Heart left ventricle (tissue), 16 donors: ENCODE measurements around the gene TMEM272. TPM values are rescaled to one million over a fixed set of nuclear protein-coding genes. Genes with fewer than 3 reads are reported as not detected.

Experiments used
- ATAC-seq, 4 donors: fragments of 200-7000 bp; cut with Tn5 transposase; one replicate each; pipeline ENCODE4 v1.9.1; 2020 to 2022; ENCODE audit warnings: moderate library complexity in 4 of 4, mild to moderate bottlenecking in 3 of 4, moderate number of reproducible peaks in 1 of 4
- DNase-seq, 5 donors: peaks; one replicate each; pipeline ENCODE4 v3.0.0-alpha.2; 2020
- H3K27ac ChIP-seq, 12 donors: fragments of 200-600 bp; sonication (generic) in 4 of 12; one replicate each; pipeline versions ENCODE4 v1.5.0 to v1.8.0; 2016 to 2022; ENCODE audit warnings: mild to moderate bottlenecking in 2 of 12
- H3K27me3 ChIP-seq, 9 donors: fragments of 200-600 bp; sonication (generic) in 2 of 9; one replicate each; pipeline versions ENCODE4 v1.5.1 to v1.8.0; 2016 to 2022; ENCODE audit warnings: mild to moderate bottlenecking in 3 of 9
- H3K36me3 ChIP-seq, 9 donors: fragments of 200-600 bp; sonication (generic) in 2 of 9; one replicate each; pipeline versions ENCODE4 v1.5.0 to v1.8.0; 2018 to 2022; ENCODE audit warnings: mild to moderate bottlenecking in 2 of 9
- H3K4me1 ChIP-seq, 12 donors: fragments of 200-600 bp; sonication (generic) in 4 of 12; one replicate each; pipeline versions ENCODE4 v1.5.0 to v1.8.0; 2016 to 2022; ENCODE audit warnings: mild to moderate bottlenecking in 3 of 12
- H3K4me3 ChIP-seq, 12 donors: fragments of 200-600 bp; sonication (generic) in 4 of 12; one replicate each; pipeline versions ENCODE4 v1.5.0 to v1.8.0; 2017 to 2022; ENCODE audit warnings: mild to moderate bottlenecking in 9 of 12, moderate library complexity in 4 of 12
- H3K9me3 ChIP-seq, 12 donors: fragments of 200-600 bp; sonication (generic) in 4 of 12; one replicate each; pipeline versions ENCODE4 v1.5.0 to v1.8.0; 2016 to 2022; ENCODE audit warnings: mild to moderate bottlenecking in 1 of 12
- CTCF ChIP-seq, 12 donors: fragments of 200-600 bp; sonication (generic) in 4 of 12; IDR thresholded peaks; one replicate each; pipeline versions ENCODE4 v1.5.0 to v1.8.0; 2018 to 2022; ENCODE audit warnings: antibody characterized with exemption in 12 of 12, mild to moderate bottlenecking in 5 of 12
- POLR2A ChIP-seq, 2 donors: fragments of 450-650 bp; IDR thresholded peaks; one replicate each; pipeline ENCODE4 v1.6.1; 2017; ENCODE audit warnings: antibody characterized with exemption in 2 of 2, mild to moderate bottlenecking in 2 of 2, moderate library complexity in 2 of 2
- WGBS, 4 donors: extraction: QIAGEN DNeasy Blood & Tissue Kit in 2 of 4; methylation state at CpG; one replicate each; pipeline versions ENCODE4 v1.1.5 to v1.1.7; 2013 to 2018; 5-methylcytosine and 5-hydroxymethylcytosine counted together
- intact Hi-C, 10 donors: fragments of 100-400 bp; cut with DNase I; formaldehyde crosslinking; loops; one replicate each; pipeline versions ENCODE4 v1.11.1 to v1.14.2; 2022
- long read RNA-seq, 3 donors: library from polyadenylated mRNA; unstranded; transcript quantifications; one replicate each; pipeline ENCODE4 v2.0.0, GENCODE V29; 2020 to 2021
- polyA plus RNA-seq, 2 donors: library from polyadenylated mRNA; stranded (reverse); fragments of 200-250 nt; gene quantifications; one replicate each; pipeline ENCODE4 v1.2.3, GENCODE V29; 2013
- total RNA-seq, 9 donors: library from RNA; depleted of rRNA in 2 of 9; stranded (reverse); fragments of >200 nt in 2 of 9; fragmentation: NEBNext Ultra II Directional in 3 of 9; extraction: Animal tissue kit (Norgen Biotek cat#: 25700) in 3 of 9; gene quantifications; one replicate each; pipeline versions ENCODE4 v1.1.0 to v1.2.4, GENCODE V29; 2016 to 2023
- donor health status: ischemic (EF 13 %, LVEDD 7.1; RV severe dilation, severe dysfunction).
- donor health status: healthy with polysubstance abuse.
- donor health status: DM: no; HTN: yes; CAD: no.
- donor health status: DM: no; HTN: no; CAD: no.
- donor health status: ischemic (EF 25% LVEDD 6.9; RV normal size, moderate dysfunction).
- donor health status: ischemic (EF 25% LVEDD 5.7; RV mildly dilated, moderate dysfunction).
- donor health status: healthy.
- donor health status: DM: yes; HTN: yes; CAD: no.
- donor health status: ischemic (EF 35%, LVEDD 5.7; RV mildly dilated, moderate dysfunction).
- donor health status: nonischemic (EF 11% LVEDD 7.7; RV severe dilation, severe dysfunction).
- donor health status: DM: yes; HTN: yes; CAD: no.
- donor health status: PGD.
- donor health status: ischemic (EF 29% LVEDD 5.4; RV normal size, mild dysfunction).
- donor health status: nonischemic (EF 23%, LVEDD 6.1; RV moderate dilation, normal function).

TMEM272 gene, protein sequence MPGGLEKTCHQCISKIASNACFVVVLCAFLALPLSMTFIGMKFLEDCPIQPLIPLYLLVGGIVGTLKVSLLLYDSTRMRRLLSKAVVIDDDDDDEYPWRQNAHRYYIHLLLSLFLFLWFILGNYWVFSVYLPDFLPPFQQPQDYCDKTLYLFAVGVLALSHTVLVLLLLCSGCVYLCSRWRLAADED
- total RNA-seq, result 1 to 10 TPM in 3 of 9 donors, under 1 TPM in 5, not detected in 1; 0.14 to 1.6 (median 0.45) TPM
- polyA plus RNA-seq, result under 1 TPM; 0.21 to 0.34 TPM
- long read RNA-seq, donor 1, partial matches to known transcripts, result 0 of 2 reads
- long read RNA-seq, donor 1, other reads (novel, unspliced or antisense), result 2 of 2 reads
- long read RNA-seq, donor 2, partial matches to known transcripts, result 2 of 2 reads
- long read RNA-seq, donor 2, other reads (novel, unspliced or antisense), result 0 of 2 reads
- long read RNA-seq, donor 3, result 0 reads

GRCh38 chr13:51844862-51845573 is at the start of gene TMEM272:
Gene TMEM272, minus strand, starts transcription at chr13:51845177. Its CDS starts 6,647 bp downstream, at chr13:51838530.
- H3K27me3 ChIP-seq, result peaks cover 0 to 5% (median 0%) of the 10 kb centered on the region in 9 donors
- H3K27ac ChIP-seq, result no peak within 1 kb of the TSS
- TF ChIP-seq CTCF (IDR thresholded peaks at IDR 0.05), result peak; percentile 73 to 95 (median 86)
- no peak for TF ChIP-seq POLR2A (IDR thresholded peaks at IDR 0.05)
- H3K4me3 ChIP-seq, result peak within 1 kb of the TSS in 1 of 12 donors; percentile 26
- intact Hi-C loops, result loop anchor here in 2 of 10 donors (5.0 to 10.0 kb wide), 2 partner anchors 280 to 282 kb away; partner anchors contain the start of gene NEK5 (in 2 of the 2)
- DNase-seq, result peak in 4 of 5 donors; percentile 34 to 75 (median 45)
- H3K4me1 ChIP-seq, result peaks cover 0 to 16% (median 0%) of the 10 kb centered on the region in 12 donors
- no peaks in the 10 kb centered on the region for H3K9me3 ChIP-seq
- 35 to 48% (median 38%) methylated on average over 20 of the region's 20 CpGs for WGBS, 4 donors
- no peaks in the 10 kb centered on the region for H3K36me3 ChIP-seq
- peak in 3 of 4 donors; percentile 79 to 91 (median 82) for ATAC-seq

DNA sequence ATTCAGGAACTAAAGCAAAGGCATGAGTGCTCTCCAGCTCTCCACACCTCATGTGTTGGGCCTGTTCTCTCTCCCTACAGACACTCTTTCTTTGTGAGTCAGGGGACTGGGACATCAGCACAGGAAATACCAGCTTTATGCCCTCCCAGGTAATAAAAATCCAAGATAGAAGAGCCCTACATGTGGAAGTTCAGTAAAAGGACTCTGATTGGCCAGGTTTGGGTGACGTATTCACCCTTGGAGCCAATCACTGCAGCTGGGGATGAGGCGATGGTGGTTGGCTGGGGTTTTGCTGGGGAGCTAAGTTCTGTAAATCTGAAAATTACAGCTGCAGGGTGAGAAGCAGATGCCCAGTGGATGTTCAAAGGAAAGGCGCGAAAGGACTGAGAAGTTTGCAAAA is 49.3 kb upstream of the TMEM272 start:
- ATAC-seq (no peak), DNase-seq (no peak)
- TF ChIP-seq POLR2A (IDR thresholded peaks at IDR 0.05), result no peak
- TF ChIP-seq CTCF (IDR thresholded peaks at IDR 0.05), result no peak
- no peaks in the 10 kb centered on the region for H3K9me3 ChIP-seq
- no peaks in the 10 kb centered on the region for H3K4me1 ChIP-seq
- 94 to 100% (median 96%) methylated on average over 4 of the region's 4 CpGs for WGBS, 4 donors
- no peaks in the 10 kb centered on the region for H3K36me3 ChIP-seq
- H3K4me3 ChIP-seq, result no peak overlapping the region
- no peaks in the 10 kb centered on the region for H3K27me3 ChIP-seq
- intact Hi-C loops, result loop anchor here in 1 of 10 donors (10.0 kb wide), 1 partner anchor 321 kb away; no protein-coding TSS in a partner anchor
- no peak overlapping the region for H3K27ac ChIP-seq

DNA sequence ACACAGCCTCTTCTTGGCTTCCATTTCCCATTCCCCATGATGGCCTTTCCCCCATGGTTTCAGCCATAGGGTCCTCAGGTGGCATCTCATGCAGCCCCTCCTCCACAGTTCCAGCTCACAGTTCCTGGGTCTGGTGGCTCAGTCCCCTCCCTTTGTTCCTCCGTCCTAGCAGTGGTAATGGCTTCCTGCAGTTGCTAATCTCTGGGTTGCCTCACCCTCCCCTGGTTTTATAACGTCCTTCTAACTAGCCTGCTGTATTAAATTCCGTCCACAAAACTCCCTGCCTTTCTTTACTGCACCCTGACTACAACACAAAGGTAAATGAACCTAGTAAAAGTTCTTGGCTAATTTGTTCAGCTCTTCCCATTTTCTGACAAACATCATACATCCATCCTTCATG is 47.7 kb upstream of the TMEM272 start:
- Histone ChIP-seq H3K36me3 (no peaks in the 10 kb centered on the region), H3K9me3 (no peaks in the 10 kb centered on the region), H3K27ac (no peak overlapping the region), H3K27me3 (no peaks in the 10 kb centered on the region), H3K4me3 (no peak overlapping the region), H3K4me1 (no peaks in the 10 kb centered on the region)
- intact Hi-C loops, result loop anchor here in 1 of 10 donors (10.0 kb wide), 1 partner anchor 322 kb away; no protein-coding TSS in a partner anchor
- 68 to 88% (median 74%) methylated on average over 3 of the region's 3 CpGs for WGBS, 4 donors
- ATAC-seq, result no peak
- TF ChIP-seq POLR2A (IDR thresholded peaks at IDR 0.05) (no peak), CTCF (IDR thresholded peaks at IDR 0.05) (no peak)
- no peak for DNase-seq

- intact Hi-C loops, result no loop called here
- TF ChIP-seq POLR2A (IDR thresholded peaks at IDR 0.05) (no peak), CTCF (IDR thresholded peaks at IDR 0.05) (no peak)
- no peak overlapping the region for H3K27ac ChIP-seq
- ATAC-seq (no peak), DNase-seq (no peak)
- WGBS, 4 donors, result 69 to 83% (median 77%) methylated on average over 2 of the region's 2 CpGs
- H3K4me3 ChIP-seq, result no peak overlapping the region
- H3K27me3 ChIP-seq, result no peaks in the 10 kb centered on the region
- H3K9me3 ChIP-seq, result no peaks in the 10 kb centered on the region
- no peaks in the 10 kb centered on the region for H3K4me1 ChIP-seq
- H3K36me3 ChIP-seq, result no peaks in the 10 kb centered on the region
Measured at GRCh38 chr13:51887468-51887867, 42.5 kb upstream of the TMEM272 start.
